Sigmoid colon (tissue), 4 donors: ENCODE measurements around the gene CEBPB.

Source experiments
- POLR2AphosphoS5 ChIP-seq, 4 donors: sonication (generic); formaldehyde crosslinking; IDR thresholded peaks; one replicate each; pipeline ENCODE4 v1.6.1; 2017; ENCODE audit warnings: antibody characterized with exemption in 4 of 4
- TF ChIP-seq, protein P1 (sequence below), 4 experiments: fragments of 450-650 bp in 3 of 4; fragments of 200-600 bp in 1 of 4; IDR thresholded peaks; one replicate each; pipeline ENCODE4 v1.5.1; 2016 to 2019; ENCODE audit warnings: antibody characterized with exemption in 4 of 4, mild to moderate bottlenecking in 3 of 4, moderate library complexity in 2 of 4

DNA sequence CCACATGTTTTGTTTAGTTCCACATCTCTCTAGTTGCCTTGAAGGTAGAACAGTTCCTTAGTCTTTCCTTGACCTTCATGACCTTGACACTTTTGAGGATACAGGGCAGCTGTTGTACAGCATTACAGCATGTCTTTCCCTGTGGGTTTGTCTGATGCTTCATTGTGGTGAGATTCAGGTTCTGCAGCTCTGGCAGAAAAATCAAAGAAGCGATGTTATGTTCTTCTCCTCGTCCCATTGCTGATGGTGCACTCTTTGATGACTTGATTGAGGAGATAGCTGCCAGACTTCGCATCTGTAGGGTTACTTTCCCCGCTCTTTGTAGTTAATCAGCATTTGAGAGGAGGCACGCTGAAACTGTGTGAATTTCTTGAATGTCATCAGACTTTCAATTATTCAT is 12.0 kb downstream of the CEBPB start:
- TF ChIP-seq POLR2AphosphoS5 (IDR thresholded peaks at IDR 0.05): no peak
- TF ChIP-seq, protein P1, sequence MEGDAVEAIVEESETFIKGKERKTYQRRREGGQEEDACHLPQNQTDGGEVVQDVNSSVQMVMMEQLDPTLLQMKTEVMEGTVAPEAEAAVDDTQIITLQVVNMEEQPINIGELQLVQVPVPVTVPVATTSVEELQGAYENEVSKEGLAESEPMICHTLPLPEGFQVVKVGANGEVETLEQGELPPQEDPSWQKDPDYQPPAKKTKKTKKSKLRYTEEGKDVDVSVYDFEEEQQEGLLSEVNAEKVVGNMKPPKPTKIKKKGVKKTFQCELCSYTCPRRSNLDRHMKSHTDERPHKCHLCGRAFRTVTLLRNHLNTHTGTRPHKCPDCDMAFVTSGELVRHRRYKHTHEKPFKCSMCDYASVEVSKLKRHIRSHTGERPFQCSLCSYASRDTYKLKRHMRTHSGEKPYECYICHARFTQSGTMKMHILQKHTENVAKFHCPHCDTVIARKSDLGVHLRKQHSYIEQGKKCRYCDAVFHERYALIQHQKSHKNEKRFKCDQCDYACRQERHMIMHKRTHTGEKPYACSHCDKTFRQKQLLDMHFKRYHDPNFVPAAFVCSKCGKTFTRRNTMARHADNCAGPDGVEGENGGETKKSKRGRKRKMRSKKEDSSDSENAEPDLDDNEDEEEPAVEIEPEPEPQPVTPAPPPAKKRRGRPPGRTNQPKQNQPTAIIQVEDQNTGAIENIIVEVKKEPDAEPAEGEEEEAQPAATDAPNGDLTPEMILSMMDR (IDR thresholded peaks at IDR 0.05): no peak
